ENCODE data around the gene NLRP12.
"Not testable (repeated sequence)": the region's sequence is repeated elsewhere in the genome, so short reads cannot be mapped to it uniquely, and the experiment has no call there.

NLRP12 gene

DNA sequence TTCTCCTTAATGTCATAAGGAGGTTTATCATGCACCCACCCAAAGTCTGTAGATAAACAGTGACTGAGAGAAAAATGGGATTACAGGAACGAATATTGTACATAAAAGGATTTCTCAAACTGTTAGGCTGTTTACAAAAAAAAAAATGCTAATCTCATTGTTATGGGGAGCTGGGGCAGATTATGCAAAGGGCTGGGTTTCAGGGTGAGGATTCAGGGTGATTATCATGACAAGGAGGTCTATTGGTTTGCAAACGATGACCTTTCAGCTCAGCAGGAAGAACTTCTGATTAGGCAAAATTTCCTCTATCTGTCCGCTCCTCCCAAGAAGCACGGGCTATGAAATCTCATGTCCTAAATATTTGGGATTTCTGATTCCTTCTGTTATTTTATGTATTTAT is 41.4 kb downstream of the NLRP12 start:
- no peak for TF ChIP-seq SPI1 (IDR thresholded peaks at IDR 0.05; ENCODE audit: borderline replicate concordance, low read depth)
- no peak for TF ChIP-seq REST (IDR thresholded peaks at IDR 0.05; ENCODE audit: insufficient replicate concordance, low read depth)
- TF ChIP-seq CTCF (IDR thresholded peaks at IDR 0.05; ENCODE audit: insufficient read depth, low read length), result no peak
- no peak for TF ChIP-seq GABPA (IDR thresholded peaks at IDR 0.05; ENCODE audit: low read depth)
- no peak for TF ChIP-seq POLR2AphosphoS5 (IDR thresholded peaks at IDR 0.05; ENCODE audit: low read depth)
- no peak for DNase-seq (ENCODE audit: low read depth in 1 of 2, low spot score in 1 of 2)
- Histone ChIP-seq H3K27me3 (ENCODE audit: insufficient read depth, poor library complexity, severe bottlenecking) (no peaks in the 10 kb centered on the region), H3K27ac (replicated peaks) (no peak overlapping the region), H3K4me3 (replicated peaks; ENCODE audit: insufficient read depth, low read length) (no peak overlapping the region)

DNA sequence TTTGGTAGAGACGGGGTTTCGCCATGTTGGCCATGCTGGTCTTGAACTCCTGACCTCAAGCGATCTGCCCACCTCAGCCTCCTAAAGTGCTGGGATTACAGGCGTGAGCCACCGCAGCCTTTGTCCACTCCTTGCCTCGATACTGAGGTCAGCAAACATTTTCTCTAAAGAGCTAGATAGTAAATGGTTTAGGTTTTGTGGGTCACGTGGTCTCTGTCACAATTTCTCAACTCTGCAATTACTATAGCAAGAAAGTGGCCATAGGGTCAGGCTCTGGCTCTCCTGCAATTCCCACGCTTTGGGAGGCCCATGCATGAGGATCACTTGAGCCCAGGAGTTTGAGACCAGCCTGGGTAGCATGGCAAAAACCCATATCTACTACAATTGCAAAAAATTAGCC is 42.8 kb downstream of the NLRP12 start:
- H3K27me3 ChIP-seq (ENCODE audit: insufficient read depth, poor library complexity, severe bottlenecking); H3K27ac ChIP-seq (replicated peaks); DNase-seq (ENCODE audit: low read depth in 1 of 2, low spot score in 1 of 2); H3K4me3 ChIP-seq (replicated peaks; ENCODE audit: insufficient read depth, low read length): not testable (repeated sequence)

DNA sequence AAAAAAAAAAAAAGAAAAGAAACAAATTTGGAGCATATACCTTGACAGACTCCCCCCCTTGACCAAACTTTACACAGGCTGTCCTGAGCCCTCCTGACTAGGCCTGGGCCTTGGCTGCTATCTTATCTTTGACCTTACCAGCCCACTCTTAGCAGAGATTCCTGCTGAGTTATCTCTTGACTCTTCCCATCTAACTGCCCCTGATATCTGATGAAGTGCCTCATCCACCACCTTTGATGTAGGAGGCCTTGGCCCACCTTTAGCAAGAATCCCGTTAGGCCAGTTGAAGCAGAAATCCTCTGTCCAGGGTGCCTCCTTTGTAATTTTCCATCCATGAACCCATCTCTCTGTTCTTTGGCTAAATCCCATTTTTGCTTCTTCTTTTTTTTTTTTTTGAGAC is 43.6 kb downstream of the NLRP12 start:
- Histone ChIP-seq H3K27me3 (ENCODE audit: insufficient read depth, poor library complexity, severe bottlenecking) (no peaks in the 10 kb centered on the region), H3K27ac (replicated peaks) (no peak overlapping the region), H3K4me3 (replicated peaks; ENCODE audit: insufficient read depth, low read length) (no peak overlapping the region)
- DNase-seq (ENCODE audit: low read depth in 1 of 2, low spot score in 1 of 2), result no peak
- no peak for TF ChIP-seq SPI1 (IDR thresholded peaks at IDR 0.05; ENCODE audit: borderline replicate concordance, low read depth)
- no peak for TF ChIP-seq REST (IDR thresholded peaks at IDR 0.05; ENCODE audit: insufficient replicate concordance, low read depth)
- TF ChIP-seq GABPA (IDR thresholded peaks at IDR 0.05; ENCODE audit: low read depth), result no peak
- TF ChIP-seq POLR2AphosphoS5 (IDR thresholded peaks at IDR 0.05; ENCODE audit: low read depth), result no peak
- no peak for TF ChIP-seq CTCF (IDR thresholded peaks at IDR 0.05; ENCODE audit: insufficient read depth, low read length)

DNA sequence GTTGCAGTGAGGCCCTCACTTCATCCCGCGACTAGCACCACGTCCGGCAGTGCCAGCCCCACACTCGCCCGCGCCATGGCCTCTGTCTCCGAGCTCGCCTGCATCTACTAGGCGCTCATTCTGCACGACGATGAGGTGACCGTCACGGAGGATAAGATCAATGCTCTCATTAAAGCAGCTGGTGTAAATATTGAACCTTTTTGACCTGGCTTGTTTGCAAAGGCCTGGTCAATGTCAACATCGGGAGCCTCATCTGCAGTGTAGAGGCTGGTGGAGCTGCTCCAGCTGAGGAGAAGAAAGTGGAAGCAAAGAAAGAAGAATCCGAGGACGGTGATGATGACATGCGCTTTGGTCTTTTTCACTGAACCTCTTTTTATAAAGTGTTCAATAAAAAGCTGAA is 48.6 kb downstream of the NLRP12 start:
- DNase-seq (ENCODE audit: low read depth in 1 of 2, low spot score in 1 of 2), result no peak
- Histone ChIP-seq H3K27me3 (ENCODE audit: insufficient read depth, poor library complexity, severe bottlenecking) (no peaks in the 10 kb centered on the region), H3K27ac (replicated peaks) (no peak overlapping the region), H3K4me3 (replicated peaks; ENCODE audit: insufficient read depth, low read length) (no peak overlapping the region)
- no peak for TF ChIP-seq CTCF (IDR thresholded peaks at IDR 0.05; ENCODE audit: insufficient read depth, low read length)
- TF ChIP-seq REST (IDR thresholded peaks at IDR 0.05; ENCODE audit: insufficient replicate concordance, low read depth), result no peak
- no peak for TF ChIP-seq GABPA (IDR thresholded peaks at IDR 0.05; ENCODE audit: low read depth)
- TF ChIP-seq POLR2AphosphoS5 (IDR thresholded peaks at IDR 0.05; ENCODE audit: low read depth), result no peak
- no peak for TF ChIP-seq SPI1 (IDR thresholded peaks at IDR 0.05; ENCODE audit: borderline replicate concordance, low read depth)

- not testable (repeated sequence) for DNase-seq (ENCODE audit: low read depth in 1 of 2, low spot score in 1 of 2); H3K27me3 ChIP-seq (ENCODE audit: insufficient read depth, poor library complexity, severe bottlenecking); H3K27ac ChIP-seq (replicated peaks); H3K4me3 ChIP-seq (replicated peaks; ENCODE audit: insufficient read depth, low read length)
These were observed 49.6 kb downstream of the NLRP12 start for GRCh38 chr19:53774491-53774890.

Measured in HL-60 (cell line).